BE2C (cell line): ENCODE results near the gene OVOL2.

Source experiments
- DNase-seq: peaks from one replicate; pipeline ENCODE4 v3.0.0-alpha.2; 2020
- H3K27me3 ChIP-seq: fragments of 250-450 bp; sonication (Bioruptor Pico); 2 replicates; pipeline ENCODE4 v1.5.1; 2020; ENCODE audit warnings: mild to moderate bottlenecking
- H3K36me3 ChIP-seq: fragments of 250-450 bp; sonication (Bioruptor Pico); 2 replicates; pipeline ENCODE4 v1.5.1; 2020; ENCODE audit warnings: mild to moderate bottlenecking
- H3K4me1 ChIP-seq: fragments of 250-450 bp; sonication (Bioruptor Pico); 2 replicates; pipeline ENCODE4 v1.5.1; 2020
- H3K4me3 ChIP-seq: 2 replicates; pipeline ENCODE4 v1.5.1; 2011; ENCODE audit warnings: low read depth, low read length
- H3K9me3 ChIP-seq: fragments of 250-450 bp; sonication (Bioruptor Pico); 2 replicates; pipeline ENCODE4 v1.5.1; 2020
- CTCF ChIP-seq: IDR thresholded peaks from 2 replicates; pipeline ENCODE4 v1.5.1; 2012; ENCODE audit warnings: mild to moderate bottlenecking, low read depth, low read length

The OVOL2 gene

GRCh38 chr20:18005170-18005989, 52.3 kb downstream of the OVOL2 start:
- no peaks in the 10 kb centered on the region for H3K4me1 ChIP-seq
- no peak for DNase-seq
- TF ChIP-seq CTCF, result no peak

GRCh38 chr20:18004384-18005031, 53.2 kb downstream of the OVOL2 start:
- Histone ChIP-seq H3K4me3 (no peak overlapping the region), H3K4me1 (no peaks in the 10 kb centered on the region), H3K27me3 (no peaks in the 10 kb centered on the region), H3K36me3 (no peaks in the 10 kb centered on the region), H3K9me3 (no peaks in the 10 kb centered on the region)
- no peak for TF ChIP-seq CTCF
- DNase-seq, result no peak

More at GRCh38 chr20:18005170-18005989, 52.3 kb downstream of the OVOL2 start:
- no peaks in the 10 kb centered on the region for H3K36me3 ChIP-seq
- no peaks in the 10 kb centered on the region for H3K9me3 ChIP-seq
- no peaks in the 10 kb centered on the region for H3K27me3 ChIP-seq
- H3K4me3 ChIP-seq, result no peak overlapping the region

DNA sequence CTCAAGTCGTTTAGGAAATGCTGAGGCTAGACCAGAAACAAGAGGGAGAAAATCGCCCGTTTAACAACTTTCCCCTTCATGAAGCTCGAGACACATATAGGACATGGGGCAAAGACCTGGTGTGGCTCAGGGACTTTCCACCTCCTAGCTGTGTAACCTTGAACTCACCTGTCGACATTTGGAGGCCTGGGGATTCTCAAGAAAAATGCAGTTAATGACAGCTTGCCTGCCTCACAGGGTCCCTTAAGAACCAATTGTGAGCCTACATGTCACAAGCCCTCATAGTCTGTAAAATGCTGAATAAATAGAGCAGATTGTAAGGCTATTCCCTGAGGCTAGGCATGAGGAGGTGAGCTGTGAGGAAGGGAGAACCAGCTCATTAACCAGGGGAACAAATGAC, 53.8 kb downstream of the OVOL2 start:
- no peak for TF ChIP-seq CTCF
- Histone ChIP-seq H3K4me3 (no peak overlapping the region), H3K27me3 (no peaks in the 10 kb centered on the region), H3K36me3 (no peaks in the 10 kb centered on the region), H3K4me1 (no peaks in the 10 kb centered on the region), H3K9me3 (no peaks in the 10 kb centered on the region)
- no peak for DNase-seq

- Histone ChIP-seq H3K4me3 (no peak overlapping the region), H3K36me3 (no peaks in the 10 kb centered on the region), H3K9me3 (no peaks in the 10 kb centered on the region), H3K4me1 (no peaks in the 10 kb centered on the region), H3K27me3 (no peaks in the 10 kb centered on the region)
- no peak for DNase-seq
- no peak for TF ChIP-seq CTCF
These were observed 56.4 kb downstream of the OVOL2 start for GRCh38 chr20:18001131-18001921.

GRCh38 chr20:17999566-17999965, 58.1 kb downstream of the OVOL2 start:
- no peaks in the 10 kb centered on the region for H3K4me1 ChIP-seq
- H3K9me3 ChIP-seq, result no peaks in the 10 kb centered on the region
- no peaks in the 10 kb centered on the region for H3K27me3 ChIP-seq
- H3K4me3 ChIP-seq, result no peak overlapping the region
- H3K36me3 ChIP-seq, result no peaks in the 10 kb centered on the region
- no peak for TF ChIP-seq CTCF
- no peak for DNase-seq
